Measurements from ENCODE around the gene NXPH2.

DNA sequence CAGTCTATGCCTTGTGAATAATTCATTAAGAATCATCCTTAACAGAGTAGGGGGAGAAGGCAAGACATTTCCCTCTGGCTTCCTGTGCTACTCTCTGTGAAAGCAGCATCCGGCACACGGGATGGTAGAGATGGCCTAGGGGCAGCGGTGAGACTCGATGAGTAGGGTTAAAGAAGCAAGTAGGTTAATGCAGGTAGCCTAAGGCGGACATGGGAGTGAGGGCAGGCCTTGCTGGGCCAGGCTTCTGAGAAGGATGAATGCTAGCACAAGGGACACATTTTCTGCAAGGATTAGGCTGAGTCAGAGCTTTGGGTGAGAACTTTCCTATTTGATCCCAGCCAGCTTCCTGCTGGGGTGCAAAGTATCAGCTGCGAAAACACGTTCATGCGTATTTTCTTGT is 80.8 kb downstream of the NXPH2 start:
- TF ChIP-seq, protein P1, sequence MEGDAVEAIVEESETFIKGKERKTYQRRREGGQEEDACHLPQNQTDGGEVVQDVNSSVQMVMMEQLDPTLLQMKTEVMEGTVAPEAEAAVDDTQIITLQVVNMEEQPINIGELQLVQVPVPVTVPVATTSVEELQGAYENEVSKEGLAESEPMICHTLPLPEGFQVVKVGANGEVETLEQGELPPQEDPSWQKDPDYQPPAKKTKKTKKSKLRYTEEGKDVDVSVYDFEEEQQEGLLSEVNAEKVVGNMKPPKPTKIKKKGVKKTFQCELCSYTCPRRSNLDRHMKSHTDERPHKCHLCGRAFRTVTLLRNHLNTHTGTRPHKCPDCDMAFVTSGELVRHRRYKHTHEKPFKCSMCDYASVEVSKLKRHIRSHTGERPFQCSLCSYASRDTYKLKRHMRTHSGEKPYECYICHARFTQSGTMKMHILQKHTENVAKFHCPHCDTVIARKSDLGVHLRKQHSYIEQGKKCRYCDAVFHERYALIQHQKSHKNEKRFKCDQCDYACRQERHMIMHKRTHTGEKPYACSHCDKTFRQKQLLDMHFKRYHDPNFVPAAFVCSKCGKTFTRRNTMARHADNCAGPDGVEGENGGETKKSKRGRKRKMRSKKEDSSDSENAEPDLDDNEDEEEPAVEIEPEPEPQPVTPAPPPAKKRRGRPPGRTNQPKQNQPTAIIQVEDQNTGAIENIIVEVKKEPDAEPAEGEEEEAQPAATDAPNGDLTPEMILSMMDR (IDR thresholded peaks at IDR 0.05 in 8 of 11, conservative IDR thresholded peaks at IDR 0.05 in 3 of 11), result no peak
- no peak for TF ChIP-seq POLR2AphosphoS5 (IDR thresholded peaks at IDR 0.05)

Data from spleen (tissue), 7 donors.